ENCODE data around the gene C4A. TPM values are rescaled to one million over a fixed set of nuclear protein-coding genes. Genes with fewer than 3 reads are reported as not detected.
"Not testable (repeated sequence)": the region's sequence is repeated elsewhere in the genome, so short reads cannot be mapped to it uniquely, and the experiment has no call there.

The C4A gene
- total RNA-seq, 2 donors from 2014 or later: 6.9 to 7.6 TPM

GRCh38 chr6:32005991-32006529 lies 24.2 kb downstream of the C4A start:
- H3K27me3 Mint-ChIP-seq (ENCODE audit: low read depth); ATAC-seq (replicated peaks in 1 of 2); H3K4me1 Mint-ChIP-seq (ENCODE audit: low read depth); DNase-seq; H3K36me3 Mint-ChIP-seq (ENCODE audit: insufficient read depth in 2 of 2); H3K4me3 Mint-ChIP-seq; H3K27ac Mint-ChIP-seq; H3K9me3 Mint-ChIP-seq: not testable (repeated sequence)

- not testable (repeated sequence) for H3K27ac Mint-ChIP-seq; H3K9me3 Mint-ChIP-seq; ATAC-seq (replicated peaks in 1 of 2); H3K4me1 Mint-ChIP-seq (ENCODE audit: low read depth); H3K36me3 Mint-ChIP-seq (ENCODE audit: insufficient read depth in 2 of 2); H3K4me3 Mint-ChIP-seq; DNase-seq; H3K27me3 Mint-ChIP-seq (ENCODE audit: low read depth)
Observed at GRCh38 chr6:32007086-32007485, 25.2 kb downstream of the C4A start.

GRCh38 chr6:32008037-32008436 lies 26.2 kb downstream of the C4A start:
- ATAC-seq (replicated peaks in 1 of 2): not testable (repeated sequence)

GRCh38 chr6:32008616-32009015 lies 26.8 kb downstream of the C4A start:
- H3K36me3 Mint-ChIP-seq (ENCODE audit: insufficient read depth in 2 of 2); H3K4me3 Mint-ChIP-seq; H3K9me3 Mint-ChIP-seq; ATAC-seq (replicated peaks in 1 of 2); DNase-seq; H3K27ac Mint-ChIP-seq; H3K4me1 Mint-ChIP-seq (ENCODE audit: low read depth); H3K27me3 Mint-ChIP-seq (ENCODE audit: low read depth): not testable (repeated sequence)

More at GRCh38 chr6:32008037-32008436, 26.2 kb downstream of the C4A start:
- not testable (repeated sequence) for H3K4me1 Mint-ChIP-seq (ENCODE audit: low read depth); H3K9me3 Mint-ChIP-seq; H3K4me3 Mint-ChIP-seq; H3K36me3 Mint-ChIP-seq (ENCODE audit: insufficient read depth in 2 of 2); DNase-seq; H3K27ac Mint-ChIP-seq; H3K27me3 Mint-ChIP-seq (ENCODE audit: low read depth)

- not testable (repeated sequence) for H3K36me3 Mint-ChIP-seq (ENCODE audit: insufficient read depth in 2 of 2); DNase-seq; H3K4me1 Mint-ChIP-seq (ENCODE audit: low read depth); H3K27me3 Mint-ChIP-seq (ENCODE audit: low read depth); H3K27ac Mint-ChIP-seq; ATAC-seq (replicated peaks in 1 of 2); H3K4me3 Mint-ChIP-seq; H3K9me3 Mint-ChIP-seq
Observed at GRCh38 chr6:32009537-32009936, 27.7 kb downstream of the C4A start.

GRCh38 chr6:32010856-32011530 lies 29.1 kb downstream of the C4A start:
- H3K4me1 Mint-ChIP-seq (ENCODE audit: low read depth); ATAC-seq (replicated peaks in 1 of 2); DNase-seq; H3K36me3 Mint-ChIP-seq (ENCODE audit: insufficient read depth in 2 of 2); H3K9me3 Mint-ChIP-seq; H3K27ac Mint-ChIP-seq; H3K27me3 Mint-ChIP-seq (ENCODE audit: low read depth); H3K4me3 Mint-ChIP-seq: not testable (repeated sequence)

GRCh38 chr6:32012941-32013617 lies 31.2 kb downstream of the C4A start:
- H3K4me3 Mint-ChIP-seq; H3K27me3 Mint-ChIP-seq (ENCODE audit: low read depth); ATAC-seq (replicated peaks in 1 of 2); DNase-seq; H3K36me3 Mint-ChIP-seq (ENCODE audit: insufficient read depth in 2 of 2); H3K27ac Mint-ChIP-seq; H3K9me3 Mint-ChIP-seq; H3K4me1 Mint-ChIP-seq (ENCODE audit: low read depth): not testable (repeated sequence)

GRCh38 chr6:32013738-32014137 lies 31.9 kb downstream of the C4A start:
- H3K9me3 Mint-ChIP-seq; H3K4me1 Mint-ChIP-seq (ENCODE audit: low read depth); H3K27me3 Mint-ChIP-seq (ENCODE audit: low read depth); DNase-seq; ATAC-seq (replicated peaks in 1 of 2); H3K4me3 Mint-ChIP-seq; H3K27ac Mint-ChIP-seq; H3K36me3 Mint-ChIP-seq (ENCODE audit: insufficient read depth in 2 of 2): not testable (repeated sequence)

GRCh38 chr6:32014547-32014946 lies 32.7 kb downstream of the C4A start, which contains the start of gene C4B:
Gene C4B (plus strand): TSS chr6:32014795. CDS start chr6:32014846, 51 bp downstream.
- H3K27me3 Mint-ChIP-seq (ENCODE audit: low read depth); H3K36me3 Mint-ChIP-seq (ENCODE audit: insufficient read depth in 2 of 2): not testable (repeated sequence)

GRCh38 chr6:32022100-32022499 lies 40.2 kb downstream of the C4A start:
- H3K27me3 Mint-ChIP-seq (ENCODE audit: low read depth); H3K4me3 Mint-ChIP-seq; DNase-seq; H3K4me1 Mint-ChIP-seq (ENCODE audit: low read depth); ATAC-seq (replicated peaks in 1 of 2); H3K27ac Mint-ChIP-seq; H3K36me3 Mint-ChIP-seq (ENCODE audit: insufficient read depth in 2 of 2); H3K9me3 Mint-ChIP-seq: not testable (repeated sequence)

More at GRCh38 chr6:32014547-32014946, 32.7 kb downstream of the C4A start, which contains the start of gene C4B:
- not testable (repeated sequence) for H3K27ac Mint-ChIP-seq; H3K9me3 Mint-ChIP-seq; H3K4me1 Mint-ChIP-seq (ENCODE audit: low read depth); ATAC-seq (replicated peaks in 1 of 2); DNase-seq; H3K4me3 Mint-ChIP-seq

- not testable (repeated sequence) for DNase-seq; H3K36me3 Mint-ChIP-seq (ENCODE audit: insufficient read depth in 2 of 2); H3K27ac Mint-ChIP-seq; H3K9me3 Mint-ChIP-seq; H3K4me3 Mint-ChIP-seq; H3K4me1 Mint-ChIP-seq (ENCODE audit: low read depth); ATAC-seq (replicated peaks in 1 of 2); H3K27me3 Mint-ChIP-seq (ENCODE audit: low read depth)
Observed at GRCh38 chr6:32028631-32029030, 46.8 kb downstream of the C4A start.

GRCh38 chr6:32029553-32029952 lies 47.7 kb downstream of the C4A start:
- H3K4me1 Mint-ChIP-seq (ENCODE audit: low read depth); H3K36me3 Mint-ChIP-seq (ENCODE audit: insufficient read depth in 2 of 2); H3K9me3 Mint-ChIP-seq; DNase-seq; H3K27me3 Mint-ChIP-seq (ENCODE audit: low read depth); H3K4me3 Mint-ChIP-seq; H3K27ac Mint-ChIP-seq; ATAC-seq (replicated peaks in 1 of 2): not testable (repeated sequence)

GRCh38 chr6:32035283-32036013 lies 53.6 kb downstream of the C4A start:
- not testable (repeated sequence) for H3K4me3 Mint-ChIP-seq; ATAC-seq (replicated peaks in 1 of 2); H3K27ac Mint-ChIP-seq; H3K27me3 Mint-ChIP-seq (ENCODE audit: low read depth); H3K4me1 Mint-ChIP-seq (ENCODE audit: low read depth); H3K9me3 Mint-ChIP-seq; DNase-seq; H3K36me3 Mint-ChIP-seq (ENCODE audit: insufficient read depth in 2 of 2)
